ENCODE data around the gene PDK1. TPM values are rescaled to one million over a fixed set of nuclear protein-coding genes. Genes with fewer than 3 reads are reported as not detected.
"Not testable (repeated sequence)": the region's sequence is repeated elsewhere in the genome, so short reads cannot be mapped to it uniquely, and the experiment has no call there.

The PDK1 gene
- total RNA-seq, 1 experiment from 2014 or later: 6.8 TPM

GRCh38 chr2:172549131-172549530 is 6.8 kb upstream of the PDK1 start:
- CTCF ChIA-PET: no interaction called here
- H3K27ac ChIP-seq (ENCODE audit: low read depth, low read length, poor library complexity, severe bottlenecking): no peak overlapping the region
- H3K27me3 ChIP-seq (replicated peaks; ENCODE audit: insufficient read depth, low read depth, low read length, poor library complexity): no peaks in the 10 kb centered on the region
- no peaks in the 10 kb centered on the region for H3K36me3 ChIP-seq (ENCODE audit: insufficient read depth, low read length, poor library complexity, severe bottlenecking)
- no peak for TF ChIP-seq EZH2 (IDR thresholded peaks at IDR 0.05; ENCODE audit: borderline replicate concordance, low read depth, low read length, poor library complexity, severe bottlenecking)
- no peak for TF ChIP-seq CTCF (conservative IDR thresholded peaks at IDR 0.05; ENCODE audit: low read depth, low read length)
- no peaks in the 10 kb centered on the region for H3K9me3 ChIP-seq (ENCODE audit: low read depth, low read length, poor library complexity, severe bottlenecking)
- H3K4me3 ChIP-seq (ENCODE audit: low read depth, low read length, poor library complexity, severe bottlenecking): no peak overlapping the region
- POLR2A ChIA-PET (ENCODE audit: low non-redundant PET): no interaction called here
- no peaks in the 10 kb centered on the region for H3K4me1 ChIP-seq (ENCODE audit: insufficient read depth, low read length, poor library complexity, severe bottlenecking)
- intact Hi-C loops (cut with micrococcal nuclease; ENCODE audit: unreplicated experiment): no loop called here
- DNase-seq (ENCODE audit: low spot score): no peak
- no TSS peak for BruUV-seq (replicated peaks)

GRCh38 chr2:172549802-172550201 is 6.1 kb upstream of the PDK1 start:
- H3K27me3 ChIP-seq (replicated peaks; ENCODE audit: insufficient read depth, low read depth, low read length, poor library complexity); CTCF ChIA-PET; H3K4me1 ChIP-seq (ENCODE audit: insufficient read depth, low read length, poor library complexity, severe bottlenecking); H3K36me3 ChIP-seq (ENCODE audit: insufficient read depth, low read length, poor library complexity, severe bottlenecking); BruUV-seq (replicated peaks); DNase-seq (ENCODE audit: low spot score); intact Hi-C loops (cut with micrococcal nuclease; ENCODE audit: unreplicated experiment); H3K4me3 ChIP-seq (ENCODE audit: low read depth, low read length, poor library complexity, severe bottlenecking); POLR2A ChIA-PET (ENCODE audit: low non-redundant PET); H3K9me3 ChIP-seq (ENCODE audit: low read depth, low read length, poor library complexity, severe bottlenecking); H3K27ac ChIP-seq (ENCODE audit: low read depth, low read length, poor library complexity, severe bottlenecking): not testable (repeated sequence)

- TF ChIP-seq CTCF (conservative IDR thresholded peaks at IDR 0.05; ENCODE audit: low read depth, low read length): no peak
- no peak for TF ChIP-seq EZH2 (IDR thresholded peaks at IDR 0.05; ENCODE audit: borderline replicate concordance, low read depth, low read length, poor library complexity, severe bottlenecking)
- H3K27me3 ChIP-seq (replicated peaks; ENCODE audit: insufficient read depth, low read depth, low read length, poor library complexity): no peaks in the 10 kb centered on the region
- no peak overlapping the region for H3K27ac ChIP-seq (ENCODE audit: low read depth, low read length, poor library complexity, severe bottlenecking)
- H3K4me1 ChIP-seq (ENCODE audit: insufficient read depth, low read length, poor library complexity, severe bottlenecking): peaks cover 4% of the 10 kb centered on the region
- ChIA-PET CTCF (no interaction called here), POLR2A (ENCODE audit: low non-redundant PET) (no interaction called here)
- H3K36me3 ChIP-seq (ENCODE audit: insufficient read depth, low read length, poor library complexity, severe bottlenecking): no peaks in the 10 kb centered on the region
- no peak overlapping the region for H3K4me3 ChIP-seq (ENCODE audit: low read depth, low read length, poor library complexity, severe bottlenecking)
- no peak for DNase-seq (ENCODE audit: low spot score)
- H3K9me3 ChIP-seq (ENCODE audit: low read depth, low read length, poor library complexity, severe bottlenecking): no peaks in the 10 kb centered on the region
- BruUV-seq (replicated peaks): no TSS peak
- intact Hi-C loops (cut with micrococcal nuclease; ENCODE audit: unreplicated experiment): no loop called here
These were observed 5.5 kb upstream of the PDK1 start for GRCh38 chr2:172550419-172550818.

- POLR2A ChIA-PET (ENCODE audit: low non-redundant PET): no interaction called here
- CTCF ChIA-PET: no interaction called here
- no peak overlapping the region for H3K27ac ChIP-seq (ENCODE audit: low read depth, low read length, poor library complexity, severe bottlenecking)
- H3K36me3 ChIP-seq (ENCODE audit: insufficient read depth, low read length, poor library complexity, severe bottlenecking): no peaks in the 10 kb centered on the region
- no peak overlapping the region for H3K4me3 ChIP-seq (ENCODE audit: low read depth, low read length, poor library complexity, severe bottlenecking)
- no TSS peak for BruUV-seq (replicated peaks)
- no peak for TF ChIP-seq EZH2 (IDR thresholded peaks at IDR 0.05; ENCODE audit: borderline replicate concordance, low read depth, low read length, poor library complexity, severe bottlenecking)
- no peak for TF ChIP-seq CTCF (conservative IDR thresholded peaks at IDR 0.05; ENCODE audit: low read depth, low read length)
- intact Hi-C loops (cut with micrococcal nuclease; ENCODE audit: unreplicated experiment): no loop called here
- no peaks in the 10 kb centered on the region for H3K9me3 ChIP-seq (ENCODE audit: low read depth, low read length, poor library complexity, severe bottlenecking)
- no peak for DNase-seq (ENCODE audit: low spot score)
- H3K27me3 ChIP-seq (replicated peaks; ENCODE audit: insufficient read depth, low read depth, low read length, poor library complexity): no peaks in the 10 kb centered on the region
- peaks cover 4% of the 10 kb centered on the region for H3K4me1 ChIP-seq (ENCODE audit: insufficient read depth, low read length, poor library complexity, severe bottlenecking)
These were observed 4.6 kb upstream of the PDK1 start for GRCh38 chr2:172551271-172551670.

Measured in A673 (cell line).